ENCODE measurements around the gene CCDC88C.

DNA sequence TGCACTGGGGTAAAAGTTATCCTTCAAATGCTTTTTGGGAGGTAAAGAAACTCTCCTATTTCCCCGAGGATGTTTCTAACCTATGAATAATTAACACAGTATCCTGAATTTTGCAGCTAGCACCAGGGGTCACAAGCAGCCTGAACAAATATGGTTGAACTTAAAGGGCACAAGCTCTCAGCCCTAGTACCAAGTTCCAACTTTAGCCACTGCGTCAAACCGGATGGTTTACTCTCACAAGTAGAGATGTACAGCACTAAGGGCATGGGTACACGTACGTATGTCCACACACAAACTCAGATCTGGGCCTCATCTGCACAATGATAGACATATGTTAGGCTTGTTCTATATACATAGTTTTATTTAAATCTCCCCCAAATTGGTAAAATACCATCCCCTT, 4.7 kb downstream of the CCDC88C start:
- TF ChIP-seq, protein P1, sequence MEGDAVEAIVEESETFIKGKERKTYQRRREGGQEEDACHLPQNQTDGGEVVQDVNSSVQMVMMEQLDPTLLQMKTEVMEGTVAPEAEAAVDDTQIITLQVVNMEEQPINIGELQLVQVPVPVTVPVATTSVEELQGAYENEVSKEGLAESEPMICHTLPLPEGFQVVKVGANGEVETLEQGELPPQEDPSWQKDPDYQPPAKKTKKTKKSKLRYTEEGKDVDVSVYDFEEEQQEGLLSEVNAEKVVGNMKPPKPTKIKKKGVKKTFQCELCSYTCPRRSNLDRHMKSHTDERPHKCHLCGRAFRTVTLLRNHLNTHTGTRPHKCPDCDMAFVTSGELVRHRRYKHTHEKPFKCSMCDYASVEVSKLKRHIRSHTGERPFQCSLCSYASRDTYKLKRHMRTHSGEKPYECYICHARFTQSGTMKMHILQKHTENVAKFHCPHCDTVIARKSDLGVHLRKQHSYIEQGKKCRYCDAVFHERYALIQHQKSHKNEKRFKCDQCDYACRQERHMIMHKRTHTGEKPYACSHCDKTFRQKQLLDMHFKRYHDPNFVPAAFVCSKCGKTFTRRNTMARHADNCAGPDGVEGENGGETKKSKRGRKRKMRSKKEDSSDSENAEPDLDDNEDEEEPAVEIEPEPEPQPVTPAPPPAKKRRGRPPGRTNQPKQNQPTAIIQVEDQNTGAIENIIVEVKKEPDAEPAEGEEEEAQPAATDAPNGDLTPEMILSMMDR (IDR thresholded peaks at IDR 0.05): no peak
- TF ChIP-seq EZH2phosphoT487 (IDR thresholded peaks at IDR 0.05) (no peak), EZH2 (IDR thresholded peaks at IDR 0.05) (no peak)
